ENCODE measurements around the gene MUS81.
"Not testable (repeated sequence)": the region's sequence is repeated elsewhere in the genome, so short reads cannot be mapped to it uniquely, and the experiment has no call there.

The MUS81 gene, protein sequence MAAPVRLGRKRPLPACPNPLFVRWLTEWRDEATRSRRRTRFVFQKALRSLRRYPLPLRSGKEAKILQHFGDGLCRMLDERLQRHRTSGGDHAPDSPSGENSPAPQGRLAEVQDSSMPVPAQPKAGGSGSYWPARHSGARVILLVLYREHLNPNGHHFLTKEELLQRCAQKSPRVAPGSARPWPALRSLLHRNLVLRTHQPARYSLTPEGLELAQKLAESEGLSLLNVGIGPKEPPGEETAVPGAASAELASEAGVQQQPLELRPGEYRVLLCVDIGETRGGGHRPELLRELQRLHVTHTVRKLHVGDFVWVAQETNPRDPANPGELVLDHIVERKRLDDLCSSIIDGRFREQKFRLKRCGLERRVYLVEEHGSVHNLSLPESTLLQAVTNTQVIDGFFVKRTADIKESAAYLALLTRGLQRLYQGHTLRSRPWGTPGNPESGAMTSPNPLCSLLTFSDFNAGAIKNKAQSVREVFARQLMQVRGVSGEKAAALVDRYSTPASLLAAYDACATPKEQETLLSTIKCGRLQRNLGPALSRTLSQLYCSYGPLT

DNA sequence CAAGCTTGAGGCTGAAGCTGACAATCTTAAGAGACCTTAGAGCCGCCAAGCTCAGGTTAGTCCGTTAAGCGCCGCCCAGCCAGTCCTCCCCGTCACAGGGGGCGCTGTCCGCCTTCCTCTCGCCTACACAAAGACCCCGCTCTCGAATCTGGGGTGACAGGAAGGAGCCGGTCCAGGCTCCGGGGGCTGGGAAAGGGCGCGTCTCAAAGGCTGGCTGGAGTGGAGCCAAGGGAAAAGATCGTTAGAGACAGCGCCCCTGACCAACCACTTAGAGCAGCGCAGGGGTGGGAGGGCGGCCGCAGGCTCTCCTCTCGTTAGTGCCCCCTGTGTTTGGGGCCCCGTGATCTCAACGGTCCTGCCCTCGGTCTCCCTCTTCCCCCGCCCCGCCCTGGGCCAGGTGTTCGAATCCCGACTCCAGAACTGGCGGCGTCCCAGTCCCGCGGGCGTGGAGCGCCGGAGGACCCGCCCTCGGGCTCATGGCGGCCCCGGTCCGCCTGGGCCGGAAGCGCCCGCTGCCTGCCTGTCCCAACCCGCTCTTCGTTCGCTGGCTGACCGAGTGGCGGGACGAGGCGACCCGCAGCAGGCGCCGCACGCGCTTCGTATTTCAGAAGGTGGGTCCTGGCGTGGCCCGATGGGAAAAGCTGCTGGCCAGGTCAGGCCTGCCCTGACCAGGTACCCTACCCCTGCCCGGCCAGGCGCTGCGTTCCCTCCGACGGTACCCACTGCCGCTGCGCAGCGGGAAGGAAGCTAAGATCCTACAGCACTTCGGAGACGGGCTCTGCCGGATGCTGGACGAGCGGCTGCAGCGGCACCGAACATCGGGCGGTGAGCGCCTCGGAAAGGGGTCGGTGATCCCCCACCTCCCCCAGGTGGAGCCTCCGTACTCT is at the start of gene MUS81:
Gene MUS81, plus strand, starts transcription at position 156 of the 887 bp plus-strand sequence. Its CDS starts 321 bp downstream, at position 477.
- peak; percentile 90 to 92 for DNase-seq

GRCh38 chr11:65811764-65812475 is 48.3 kb upstream of the MUS81 start:
- DNase-seq: no peak

- no peak for DNase-seq
These were observed 45.9 kb upstream of the MUS81 start for GRCh38 chr11:65814131-65814985.

DNA sequence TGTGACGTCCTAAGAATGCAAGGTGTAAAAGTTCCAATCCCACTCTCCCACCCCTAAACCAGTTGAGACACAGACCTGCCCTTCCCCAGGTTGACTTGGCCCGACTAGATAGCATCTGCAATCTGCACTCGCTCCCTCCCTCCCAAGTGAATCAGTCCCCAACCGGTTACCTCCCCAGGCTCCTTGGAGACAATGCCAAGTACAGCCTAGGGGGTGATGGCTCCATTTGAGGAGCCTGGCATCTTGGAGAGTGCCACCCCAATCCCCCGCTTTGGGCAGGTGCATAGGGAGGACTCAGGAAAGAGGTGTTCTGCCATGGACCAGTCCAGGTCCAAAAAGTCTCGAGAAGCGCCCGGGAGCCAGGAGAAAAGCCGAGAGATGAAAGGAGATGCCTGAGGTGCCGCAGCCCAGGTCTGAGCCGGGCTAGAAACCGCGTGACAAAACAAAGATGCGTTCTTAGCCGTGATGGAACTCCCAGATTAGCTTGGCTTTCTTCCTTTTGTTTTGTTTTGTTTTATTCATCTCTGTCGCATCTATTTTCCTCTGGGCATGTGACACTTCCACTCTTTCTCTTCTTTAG is 45.2 kb upstream of the MUS81 start:
- DNase-seq: no peak

DNA sequence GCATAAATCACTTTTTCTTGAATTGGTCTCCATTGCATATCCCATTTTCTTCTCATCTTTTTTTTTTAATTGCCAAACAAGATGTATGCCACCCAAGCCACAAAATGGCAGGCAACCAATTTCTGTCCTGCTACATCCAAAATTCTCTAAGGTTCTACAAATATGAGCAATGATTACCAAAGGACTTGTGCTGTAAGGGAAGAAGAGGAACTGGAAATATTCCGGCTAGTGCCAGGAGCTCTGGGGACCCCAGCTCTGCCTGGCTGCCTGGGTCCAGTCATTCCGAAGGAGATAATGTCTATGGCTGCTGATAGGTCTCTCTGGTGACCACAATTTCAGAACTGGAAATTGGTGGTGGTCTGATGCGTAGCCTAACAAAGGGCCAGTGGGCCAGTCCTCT is 43.5 kb upstream of the MUS81 start:
- no peak for DNase-seq

DNA sequence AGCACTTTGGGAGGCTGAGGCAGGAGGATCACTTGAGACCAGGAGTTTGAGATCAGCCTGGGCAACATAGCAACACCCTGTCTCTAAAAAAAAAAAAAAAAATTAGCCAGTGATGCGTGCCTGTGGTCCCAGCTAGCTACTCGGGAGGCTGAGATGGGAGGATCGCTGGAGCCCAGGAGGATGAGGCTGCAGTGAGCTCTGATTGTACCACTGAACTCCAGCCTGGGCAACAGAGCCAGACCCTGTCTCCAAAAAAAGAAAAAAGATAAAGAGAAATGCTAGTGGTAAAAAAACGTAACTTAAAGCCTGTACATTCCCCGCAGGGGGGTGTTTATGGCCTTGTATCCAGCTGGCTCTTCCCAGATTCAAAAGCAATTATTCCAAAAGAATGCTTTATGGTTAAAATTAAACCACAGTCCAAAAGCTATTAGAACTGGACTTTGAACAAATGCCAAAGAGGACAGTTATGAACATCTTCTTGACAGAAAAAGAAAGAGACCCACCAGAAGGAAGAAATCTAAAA is 42.9 kb upstream of the MUS81 start:
- no peak for DNase-seq

GRCh38 chr11:65817835-65818680 is 42.2 kb upstream of the MUS81 start:
- peak; percentile 37 to 80 for DNase-seq

- no peak for DNase-seq
These were observed 39.1 kb upstream of the MUS81 start for GRCh38 chr11:65821107-65821506.

- DNase-seq: no peak
These were observed 37.3 kb upstream of the MUS81 start for GRCh38 chr11:65822776-65823528.

GRCh38 chr11:65826984-65827735 is 33.1 kb upstream of the MUS81 start:
- no peak for DNase-seq

- no peak for DNase-seq
These were observed 30.8 kb upstream of the MUS81 start for GRCh38 chr11:65829459-65829858.

DNA sequence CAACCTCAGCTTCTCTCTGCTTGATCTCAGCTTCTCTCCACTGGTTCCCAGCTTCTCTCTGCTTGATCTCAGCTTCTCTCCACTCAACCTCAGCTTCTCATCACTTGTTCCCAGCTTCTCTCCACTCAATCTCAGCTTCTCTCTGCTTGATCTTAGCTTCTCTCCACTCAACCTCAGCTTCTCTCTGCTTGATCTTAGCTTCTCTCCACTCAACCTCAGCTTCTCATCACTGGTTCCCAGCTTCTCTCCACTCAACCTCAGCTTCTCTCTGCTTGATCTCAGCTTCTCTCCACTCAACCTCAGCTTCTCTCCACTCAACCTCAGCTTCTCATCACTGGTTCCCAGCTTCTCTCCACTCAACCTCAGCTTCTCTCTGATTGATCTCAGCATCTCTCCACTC is 28.0 kb upstream of the MUS81 start:
- not testable (repeated sequence) for DNase-seq

DNA sequence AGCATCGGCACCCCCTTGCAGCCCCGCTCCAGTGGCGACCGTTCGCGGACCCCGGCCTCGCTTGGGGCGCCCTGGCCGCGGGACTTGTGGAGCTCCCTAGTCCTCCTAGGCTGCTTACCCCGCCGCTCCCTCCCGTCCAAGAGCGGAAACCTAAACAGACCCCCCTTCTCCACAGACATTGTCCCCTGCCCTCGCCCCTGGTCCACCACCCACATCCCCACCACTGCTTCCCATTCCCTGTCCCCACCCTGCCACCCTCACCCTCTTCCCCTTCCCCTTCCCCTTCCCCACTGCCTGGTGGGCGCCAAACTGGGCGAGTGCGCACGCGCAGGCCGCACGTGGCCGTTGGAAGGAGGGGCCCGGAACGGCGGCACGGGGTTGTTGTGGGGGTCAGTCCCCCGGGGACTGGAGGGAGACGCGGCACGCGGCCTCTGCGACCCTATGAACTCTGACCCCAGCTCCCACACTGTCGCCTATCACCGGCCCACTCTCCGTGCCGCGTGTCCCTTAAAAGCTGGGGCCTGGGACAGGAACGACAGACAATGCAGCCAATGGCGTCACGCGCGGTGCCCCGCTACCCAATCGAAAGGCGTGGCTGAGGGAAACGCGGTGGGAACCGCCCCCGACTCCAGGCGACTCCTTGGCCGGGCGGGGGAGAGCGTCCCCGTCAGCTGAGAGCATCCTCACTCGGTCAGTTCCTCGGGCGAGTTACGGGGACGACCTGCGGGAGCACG is 26.8 kb upstream of the MUS81 start, which contains the start of gene SNX32:
Gene SNX32, plus strand, starts transcription at position 667 of the 734 bp plus-strand sequence. CDS start 103 bp downstream, outside the sequence.
- DNase-seq: peak; percentile 88 to 92

GRCh38 chr11:65834202-65834601 is 26.0 kb upstream of the MUS81 start:
- no peak for DNase-seq

DNA sequence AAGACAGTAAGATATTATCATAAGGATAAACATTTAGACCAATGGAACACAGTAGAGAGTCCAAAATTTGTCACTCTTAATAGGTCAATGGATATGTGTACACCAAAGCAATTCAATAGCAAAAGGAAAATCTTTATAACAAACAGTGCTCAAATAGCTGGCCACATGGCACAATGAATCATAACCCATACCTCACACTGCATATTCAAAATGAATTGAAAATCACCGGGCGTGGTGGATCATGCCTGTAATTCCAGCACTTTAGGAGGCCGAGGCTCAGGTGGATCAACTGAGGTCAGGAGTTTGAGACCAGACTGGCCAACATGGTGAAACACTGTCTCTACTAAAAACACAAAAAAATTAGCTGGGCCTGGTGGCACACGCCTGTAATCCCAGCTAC is 18.1 kb upstream of the MUS81 start:
- DNase-seq: no peak

- no peak for DNase-seq
These were observed 16.4 kb upstream of the MUS81 start for GRCh38 chr11:65843811-65844210.

- DNase-seq: no peak
These were observed 15.9 kb upstream of the MUS81 start for GRCh38 chr11:65844231-65844872.

Measured in NCI-H187 (cell line).